Forelimb muscle (tissue), 1 donor: ENCODE results near the gene TMEM220. TPM values are rescaled to one million over a fixed set of nuclear protein-coding genes. Genes with fewer than 3 reads are reported as not detected.
"Not testable (repeated sequence)": the region's sequence is repeated elsewhere in the genome, so short reads cannot be mapped to it uniquely, and the experiment has no call there.

Experiments
- DNase-seq: peaks from one replicate; pipeline ENCODE4 v3.0.0-alpha.2; 2013; ENCODE audit warnings: low read depth
- polyA plus RNA-seq: library from polyadenylated mRNA; unstranded; fragments of 120-200 nt; gene quantifications from one replicate; pipeline ENCODE4 v1.2.1, GENCODE V29; 2013; ENCODE audit not compliant: insufficient read length

Gene TMEM220
- polyA plus RNA-seq, 1 donor, result 11.3 TPM

DNA sequence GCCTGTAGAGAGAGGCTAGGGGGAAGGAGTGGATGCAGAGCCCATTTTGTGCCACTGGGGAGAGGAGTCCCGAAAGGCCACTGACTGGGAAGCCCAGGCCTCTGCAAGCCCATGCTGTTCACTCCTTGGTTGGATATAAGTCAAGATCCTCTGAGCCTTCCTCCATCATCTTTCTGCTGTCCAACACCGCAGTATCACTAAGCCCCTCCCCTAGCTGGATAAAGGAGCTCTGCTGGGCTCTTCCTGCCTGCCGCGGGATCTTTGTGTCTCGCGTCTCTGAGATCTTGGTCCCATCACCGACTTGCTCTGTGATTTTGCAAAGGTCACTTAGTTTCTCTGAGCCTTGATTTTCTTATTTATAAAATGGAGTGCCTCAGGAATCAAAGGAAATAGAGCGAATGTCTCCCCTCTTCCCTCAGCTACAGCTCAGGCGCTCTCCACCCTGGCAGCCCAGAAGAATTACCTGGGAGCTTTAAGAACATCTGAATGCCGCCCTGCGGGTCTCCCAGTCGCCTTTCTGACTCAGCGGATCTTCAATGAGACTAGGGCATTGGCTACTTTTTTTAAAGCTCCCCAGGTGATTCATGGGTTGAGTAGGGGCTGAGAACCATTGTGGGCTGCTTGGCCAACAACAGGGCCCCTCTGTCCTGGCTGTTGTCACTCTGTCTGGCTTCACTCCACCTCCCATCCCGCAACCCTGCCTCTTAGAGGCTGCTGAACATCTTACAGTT, 25.2 kb upstream of the TMEM220 start:
- DNase-seq, result no peak

GRCh38 chr17:10754109-10754508, 24.3 kb upstream of the TMEM220 start:
- no peak for DNase-seq

DNA sequence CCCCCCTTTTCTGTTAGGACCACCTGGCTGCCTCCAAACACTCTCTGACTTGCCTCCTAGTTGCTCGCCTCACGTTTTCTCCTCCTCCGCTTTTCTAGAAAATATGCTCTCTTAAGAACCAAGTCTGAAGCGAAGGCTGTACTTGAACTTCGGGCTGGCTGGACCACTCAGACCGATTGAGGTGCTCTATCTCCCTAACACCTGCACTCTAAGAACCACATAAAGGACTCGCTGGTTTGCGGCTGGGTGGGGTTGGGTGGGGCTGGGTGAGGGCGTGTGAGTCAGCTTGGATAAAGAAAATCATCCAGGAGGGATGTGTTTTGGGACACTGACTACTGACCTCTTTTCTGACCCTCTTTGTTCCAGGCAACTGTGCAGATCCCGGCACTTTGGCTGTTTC, 22.9 kb upstream of the TMEM220 start:
- DNase-seq, result no peak

DNA sequence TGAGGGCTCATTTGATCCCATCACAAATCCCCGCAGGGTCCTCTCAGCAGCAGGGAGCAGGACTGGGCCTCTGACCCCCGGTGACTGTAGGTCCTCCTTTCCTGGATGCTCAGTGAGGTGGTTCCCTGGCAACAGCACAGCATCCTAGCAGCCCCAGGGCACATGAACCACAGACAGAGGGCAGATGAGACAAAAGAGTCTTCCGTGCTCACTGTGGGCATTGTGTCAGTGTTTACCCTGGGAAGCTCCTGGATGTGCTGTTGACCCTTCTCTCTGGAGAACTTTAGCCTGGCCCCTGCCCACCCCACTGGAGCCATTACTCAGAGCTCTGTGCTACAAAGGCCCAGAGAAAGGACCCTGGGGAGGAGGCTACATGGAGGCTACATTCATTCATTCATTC, 21.7 kb upstream of the TMEM220 start:
- no peak for DNase-seq

- no peak for DNase-seq
Measured at GRCh38 chr17:10750210-10750609, 20.4 kb upstream of the TMEM220 start.

- no peak for DNase-seq
Measured at GRCh38 chr17:10748531-10749181, 18.8 kb upstream of the TMEM220 start.

- no peak for DNase-seq
Measured at GRCh38 chr17:10745231-10745630, 15.4 kb upstream of the TMEM220 start.

GRCh38 chr17:10744501-10745000, 14.7 kb upstream of the TMEM220 start:
- DNase-seq, result no peak

DNA sequence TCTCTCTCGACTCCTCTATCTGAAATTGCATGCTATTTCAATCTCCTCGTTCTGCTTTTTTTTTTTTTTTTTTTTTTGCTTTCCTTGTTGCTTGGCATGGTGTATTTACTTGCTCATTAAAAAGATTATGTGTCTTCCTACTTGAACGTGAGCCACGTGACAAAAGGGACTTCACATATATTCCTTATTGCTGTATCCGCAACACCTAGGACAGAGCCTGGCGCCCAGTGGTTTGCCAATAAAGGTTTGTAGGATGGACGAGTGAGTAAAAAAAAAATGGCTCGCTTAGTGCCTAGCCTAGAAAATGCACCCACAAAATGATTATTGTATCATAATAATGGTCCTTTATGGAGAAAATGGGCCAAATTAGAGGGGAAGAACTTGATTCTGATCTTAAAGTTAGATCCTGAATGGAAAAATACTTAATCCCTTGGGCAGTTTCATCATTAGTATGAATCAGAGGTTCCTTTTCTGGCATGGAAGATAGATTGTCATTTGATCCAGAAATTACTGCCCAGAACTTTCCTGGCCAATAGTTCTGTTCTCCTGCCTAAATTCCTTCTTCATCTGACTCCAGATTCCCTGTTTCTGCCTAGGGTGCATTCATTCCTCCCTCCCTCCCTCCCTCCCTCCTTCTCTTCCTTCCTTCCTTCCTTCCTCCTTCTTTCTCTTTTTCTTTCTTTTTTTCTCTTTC, 13.6 kb upstream of the TMEM220 start:
- DNase-seq, result peak; percentile 71

- DNase-seq, result no peak
Measured at GRCh38 chr17:10742431-10742830, 12.6 kb upstream of the TMEM220 start.

- DNase-seq, result no peak
Measured at GRCh38 chr17:10741416-10742135, 11.8 kb upstream of the TMEM220 start.

DNA sequence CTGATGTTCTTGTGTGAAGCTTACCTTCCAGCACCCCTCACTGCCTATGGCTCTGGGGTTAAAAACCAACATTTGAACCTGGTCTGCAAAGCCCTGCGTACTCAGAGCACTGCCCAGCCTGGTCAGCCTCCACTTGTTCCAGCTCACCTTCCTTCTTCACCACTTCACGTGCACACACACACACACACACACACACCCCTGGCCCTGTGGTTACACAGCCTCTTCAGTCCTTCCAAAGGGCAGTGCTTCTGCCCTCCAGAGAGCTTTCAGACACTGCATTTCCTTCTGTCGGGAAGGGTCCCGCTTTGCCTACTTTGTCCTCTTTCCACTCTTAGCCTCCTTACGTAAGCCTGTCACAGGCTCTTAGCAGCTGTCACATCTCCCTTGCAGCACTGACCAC, 9.6 kb upstream of the TMEM220 start:
- DNase-seq, result no peak

- DNase-seq, result peak; percentile 55
Measured at GRCh38 chr17:10738521-10739258, 8.9 kb upstream of the TMEM220 start.

DNA sequence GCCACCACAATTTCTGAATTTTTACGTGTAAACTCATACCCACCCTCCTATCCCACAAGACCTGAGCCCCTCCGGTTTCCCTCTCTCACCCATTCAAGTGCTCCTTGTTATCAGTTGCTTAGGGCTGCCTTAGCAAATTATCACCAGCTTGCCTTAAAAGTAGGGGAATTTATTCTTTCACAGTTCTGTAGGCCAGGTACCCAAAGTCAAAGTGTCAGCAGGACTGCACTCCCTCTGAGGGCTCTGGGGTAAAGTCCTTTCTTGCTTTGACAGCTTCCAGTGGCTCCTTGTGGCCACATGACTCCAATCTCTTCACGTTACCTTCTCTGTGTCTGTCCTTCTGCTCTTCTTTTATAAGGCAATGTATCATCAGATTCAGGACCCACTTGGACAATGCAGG, 7.9 kb upstream of the TMEM220 start:
- DNase-seq, result no peak

GRCh38 chr17:10737168-10737622, 7.4 kb upstream of the TMEM220 start:
- DNase-seq, result no peak

- DNase-seq, result no peak
Measured at GRCh38 chr17:10735821-10736220, 6.0 kb upstream of the TMEM220 start.

- no peak for DNase-seq
Measured at GRCh38 chr17:10735251-10735650, 5.4 kb upstream of the TMEM220 start.

DNA sequence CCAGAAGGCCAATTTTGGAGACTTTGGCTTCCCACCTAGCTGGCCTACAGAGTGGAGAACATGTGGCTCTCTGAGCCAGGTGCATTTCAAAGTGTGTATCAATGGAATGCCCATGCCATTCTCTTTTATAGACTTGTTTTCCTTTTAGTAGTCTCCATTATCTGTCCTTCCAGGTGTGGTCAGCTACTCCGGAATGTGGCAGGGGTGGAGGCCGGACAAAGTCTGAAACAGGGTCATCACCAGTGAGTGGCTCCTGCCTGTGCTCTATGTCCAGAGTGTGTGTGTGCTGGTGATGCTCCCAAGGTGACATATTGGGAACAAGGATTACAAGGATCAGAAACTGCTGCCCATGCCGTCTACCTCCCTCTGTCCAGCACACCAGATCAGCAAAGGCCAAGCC, 3.8 kb upstream of the TMEM220 start:
- no peak for DNase-seq

GRCh38 chr17:10732121-10732520, 2.3 kb upstream of the TMEM220 start:
- not testable (repeated sequence) for DNase-seq

GRCh38 chr17:10731408-10731879, 1.6 kb upstream of the TMEM220 start:
- DNase-seq, result no peak

DNA sequence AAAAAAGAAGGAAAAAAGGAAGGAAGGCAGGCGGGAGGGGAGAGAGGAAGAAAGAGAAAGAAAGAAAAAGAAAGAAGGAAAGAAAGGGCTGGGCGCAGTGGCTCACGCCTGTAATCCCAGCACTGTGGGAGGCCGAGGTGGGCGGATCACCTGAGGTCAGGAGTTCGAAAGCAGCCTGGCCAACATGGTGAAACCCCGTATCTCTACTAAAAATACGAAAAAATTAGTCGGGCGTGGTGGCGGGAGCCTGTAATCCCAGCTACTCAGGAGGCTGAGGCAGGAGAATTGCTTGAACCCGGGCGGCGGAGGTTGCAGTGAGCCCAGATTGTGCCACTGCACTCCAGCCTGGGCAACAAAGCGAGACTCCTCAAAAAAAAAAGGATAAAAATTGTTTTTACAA, 424 bp upstream of the TMEM220 start:
- not testable (repeated sequence) for DNase-seq
